Stimulated activated CD4-positive, alpha-beta T cell treated with anti-CD3 and anti-CD28 coated beads, Interleukin-12 subunit alpha, Interleukin-12 subunit beta, amount 100 ng/mL, for 48 hours (primary cell): Measurements from ENCODE around the gene TPX2.
A peak's percentile ranks its signal among the peaks of the same experiment; 100 is the strongest.

ENCODE experiments used
- DNase-seq, 3 donors: peaks; one replicate each; pipeline ENCODE4 v3.0.0-alpha.2; 2020; ENCODE audit warnings: low read depth in 2 of 3, low spot score in 1 of 3

TPX2 gene

DNA sequence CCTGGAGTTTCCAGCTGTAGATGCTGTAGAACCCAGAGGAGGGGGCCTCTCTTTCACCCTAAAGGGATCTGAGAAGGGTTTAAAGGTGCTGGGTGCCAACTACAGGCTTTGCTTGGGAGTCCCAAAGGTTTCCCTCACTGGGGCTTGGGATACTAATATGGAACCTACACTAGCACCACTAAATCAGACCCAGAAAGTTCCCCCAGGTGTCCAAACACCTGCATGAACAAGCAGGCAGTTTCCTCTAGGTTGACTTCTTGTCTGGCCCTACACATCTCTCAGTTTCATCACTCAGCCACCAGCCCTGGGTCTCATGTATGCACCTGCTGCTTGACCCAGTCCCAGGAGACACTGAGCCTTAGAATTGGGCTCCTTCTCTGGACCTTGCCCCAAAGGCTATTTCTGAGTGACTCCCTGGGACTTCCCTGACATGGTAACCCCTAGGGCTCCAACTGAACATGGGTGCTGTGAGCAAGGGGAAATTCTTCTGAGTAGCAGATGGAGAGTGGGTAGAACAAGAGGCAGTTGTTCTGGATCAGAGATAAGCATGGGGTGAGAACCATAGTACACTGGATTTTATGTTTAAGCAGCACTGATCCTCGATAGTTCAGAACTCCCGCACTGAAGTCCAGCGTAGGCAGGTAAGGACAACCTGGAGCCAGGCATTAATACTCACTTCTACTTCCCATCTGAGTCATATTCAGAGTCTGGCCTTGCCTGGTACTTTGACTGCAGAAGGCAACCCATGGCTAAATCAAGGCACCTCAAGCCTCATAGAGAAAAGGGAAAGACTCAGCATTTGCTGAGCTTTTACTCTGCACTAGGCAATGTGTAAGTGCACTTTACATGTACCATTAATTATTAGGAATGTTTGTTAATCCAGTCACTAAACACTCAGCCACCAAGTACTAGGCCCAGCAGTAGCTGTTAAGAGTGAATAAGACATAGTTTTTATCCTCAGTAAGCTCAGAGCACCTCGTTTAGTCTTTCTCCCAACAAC is 33.2 kb upstream of the TPX2 start:
- no peak for DNase-seq

DNA sequence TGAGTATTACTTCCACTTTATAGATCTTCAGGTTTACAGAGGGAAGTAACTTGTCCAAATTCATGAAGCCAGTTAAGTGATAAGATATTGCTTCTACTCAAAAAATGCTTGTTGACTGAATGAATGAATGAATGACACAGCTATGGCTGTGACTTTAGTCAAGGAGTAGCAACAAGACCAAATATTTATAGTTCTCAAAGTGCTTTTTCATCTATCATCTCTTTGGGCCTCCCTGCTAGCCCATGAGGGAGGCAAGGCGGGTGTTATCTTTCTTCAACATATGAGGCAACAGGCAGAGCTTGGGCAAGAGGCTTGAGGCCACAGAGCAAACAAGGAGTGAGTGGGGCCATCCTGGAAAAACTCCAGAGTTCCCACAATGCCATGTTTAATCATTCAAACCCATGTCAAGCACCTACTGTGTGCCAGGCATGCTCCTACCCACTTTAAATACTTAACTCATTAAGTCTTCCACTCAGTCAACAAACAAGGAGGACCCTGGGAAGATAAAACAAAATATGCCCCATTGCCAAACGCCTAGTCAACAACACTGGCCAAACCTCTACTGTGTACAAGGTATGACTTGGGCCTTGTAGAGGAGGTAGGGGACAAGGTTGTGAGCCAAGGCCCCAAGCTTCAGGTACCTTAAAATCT is 32.4 kb upstream of the TPX2 start:
- DNase-seq, result no peak

DNA sequence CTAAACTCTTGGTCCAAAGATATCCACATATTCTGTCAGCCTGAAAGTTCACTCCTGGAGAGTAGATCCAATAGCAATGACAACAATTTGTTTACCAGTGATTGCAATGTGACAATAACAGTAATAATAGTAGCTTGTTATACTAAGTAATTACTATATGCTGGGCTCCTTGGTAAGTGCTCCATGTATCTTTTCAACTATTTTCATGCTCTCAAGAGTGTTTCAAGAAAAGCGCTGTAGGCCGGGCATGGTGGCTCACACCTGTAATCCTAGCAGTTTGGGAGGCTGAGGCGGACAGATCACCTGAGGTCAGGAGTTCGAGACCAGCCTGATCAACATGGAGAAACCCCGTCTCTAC is 31.9 kb upstream of the TPX2 start:
- no peak for DNase-seq

- DNase-seq, result no peak
These were observed 30.9 kb upstream of the TPX2 start for GRCh38 chr20:31707994-31708735.

DNA sequence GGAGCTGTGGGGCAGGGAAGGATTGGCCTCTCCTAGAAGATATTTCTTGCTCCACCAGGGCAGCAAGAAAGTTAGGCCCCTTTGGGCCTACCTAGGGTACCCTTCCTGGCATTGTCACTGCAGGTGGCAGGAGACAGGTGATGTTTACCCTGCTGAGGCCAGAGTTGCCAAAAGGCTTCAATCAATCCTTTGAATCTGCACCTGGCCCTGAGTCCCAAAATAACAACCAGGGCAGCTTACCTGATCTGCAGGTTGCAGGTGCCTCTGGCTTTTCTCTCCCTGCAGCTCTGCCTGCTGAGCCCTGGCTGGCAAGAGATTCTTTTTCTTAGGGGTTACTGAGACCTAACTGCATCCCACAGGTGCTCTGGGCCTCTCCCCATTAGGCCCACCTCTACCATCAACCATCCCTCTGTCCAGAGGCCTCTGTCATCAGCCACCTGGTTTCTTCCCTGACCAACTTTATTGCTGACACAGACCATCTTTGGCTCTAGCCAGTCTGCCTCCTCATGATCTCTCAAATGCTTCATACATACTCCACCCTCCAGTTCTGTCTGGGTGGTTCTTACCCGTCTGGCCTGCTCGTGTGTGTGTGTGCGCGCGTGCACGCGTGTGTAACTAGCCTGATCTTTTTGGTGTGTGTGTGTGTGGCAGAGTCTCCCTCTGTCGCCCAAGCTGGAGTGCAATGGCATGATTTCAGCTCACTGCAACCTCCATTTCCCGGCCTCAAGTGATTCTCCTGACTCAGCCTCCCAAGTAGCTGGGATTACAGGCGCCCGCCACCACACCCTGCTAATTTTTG is 30.2 kb upstream of the TPX2 start:
- no peak for DNase-seq

DNA sequence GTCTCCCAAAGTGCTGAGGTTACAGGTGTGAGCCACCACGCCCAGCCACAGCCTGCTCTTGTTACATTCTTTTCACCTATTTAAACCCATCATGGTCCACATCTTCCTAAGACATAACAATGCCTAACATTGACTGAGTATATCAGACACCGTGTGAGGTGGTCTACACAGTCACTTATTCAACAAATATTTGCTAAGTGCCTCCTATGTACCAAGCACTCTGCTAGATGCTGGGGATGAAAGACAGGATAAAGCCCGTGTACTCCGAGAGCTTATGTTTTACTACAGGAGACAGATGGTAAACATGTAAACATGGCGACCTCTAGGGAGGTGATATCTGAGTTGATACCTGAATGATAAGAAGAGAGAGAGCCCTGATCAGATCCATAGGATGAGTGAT is 29.2 kb upstream of the TPX2 start:
- DNase-seq, result no peak

DNA sequence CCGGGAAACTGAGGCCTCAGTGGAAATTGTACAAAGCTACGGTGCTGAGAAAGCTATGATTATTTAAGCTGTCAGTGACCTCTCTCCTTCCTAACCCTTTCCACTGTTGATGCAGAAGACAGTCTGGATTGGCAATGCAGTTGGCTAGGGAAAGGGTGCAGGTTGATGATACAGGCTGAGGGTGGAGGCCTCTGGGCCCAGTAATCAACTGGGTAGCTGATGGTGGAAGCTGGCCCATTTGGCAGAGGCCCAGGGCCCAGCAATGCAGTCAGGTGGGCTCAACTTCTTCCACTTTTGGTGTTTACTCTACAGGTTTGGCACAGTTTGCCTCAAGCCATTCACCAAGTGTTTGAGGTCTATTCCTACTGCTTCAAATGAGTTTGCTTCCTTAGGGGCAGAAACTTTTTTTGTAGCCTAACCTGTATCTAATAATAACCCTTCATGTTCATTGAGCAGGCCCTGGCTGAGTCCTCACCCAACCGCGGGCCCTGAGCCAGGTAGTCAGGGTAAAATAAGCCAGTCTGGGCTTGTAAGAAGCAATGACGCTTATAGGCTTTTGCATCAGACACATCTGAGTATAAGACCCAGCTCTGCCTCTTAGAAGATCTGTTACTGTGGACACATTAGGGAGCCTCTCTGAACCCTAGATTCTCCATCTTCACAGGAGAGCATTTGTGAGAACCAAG is 28.5 kb upstream of the TPX2 start:
- no peak for DNase-seq

GRCh38 chr20:31711179-31712111 is 27.6 kb upstream of the TPX2 start:
- DNase-seq, result no peak

DNA sequence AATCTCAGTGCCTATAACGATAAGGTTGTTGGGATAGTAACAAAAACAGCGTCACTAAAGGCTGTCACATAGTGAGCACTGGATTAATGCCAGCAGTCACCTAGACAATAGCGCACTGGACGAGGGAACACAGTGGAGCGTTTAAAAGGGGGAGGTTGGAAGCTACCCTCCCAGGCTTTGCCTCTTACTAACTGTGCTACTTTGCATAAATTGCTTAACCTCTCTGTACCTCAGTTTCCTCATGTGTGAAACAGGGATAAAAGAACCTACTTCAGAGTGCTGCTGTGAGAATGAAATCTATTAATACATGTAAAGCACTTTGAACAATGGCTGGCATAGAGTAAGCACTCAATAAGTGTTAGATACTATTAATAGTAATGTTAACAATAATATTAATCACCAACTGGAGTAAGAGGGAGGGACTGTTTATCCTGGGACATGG is 27.0 kb upstream of the TPX2 start:
- no peak for DNase-seq

GRCh38 chr20:31712564-31713311 is 26.4 kb upstream of the TPX2 start:
- no peak for DNase-seq

GRCh38 chr20:31713312-31714273 is 25.5 kb upstream of the TPX2 start:
- no peak for DNase-seq

DNA sequence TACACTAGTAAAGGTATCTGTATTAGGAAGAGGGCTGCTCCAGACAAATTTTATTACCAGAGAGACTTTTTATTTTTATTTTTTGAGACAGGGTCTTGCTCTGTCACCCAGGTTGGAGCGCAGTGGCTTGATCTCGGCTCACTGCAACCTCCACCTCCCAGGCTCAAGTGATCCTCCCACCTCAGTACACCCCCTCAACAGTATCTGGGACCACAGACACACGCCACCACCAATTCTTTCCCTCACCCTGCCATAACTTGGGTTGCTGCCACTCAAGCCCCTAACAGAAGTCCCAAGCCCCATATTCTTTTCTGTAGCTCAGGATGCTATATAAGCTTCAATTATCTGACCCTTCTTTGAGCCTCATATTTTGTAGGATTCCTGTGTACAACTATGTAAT is 23.3 kb upstream of the TPX2 start:
- DNase-seq, result no peak

GRCh38 chr20:31716351-31716750 is 22.7 kb upstream of the TPX2 start:
- DNase-seq, result no peak

- peak in 1 of 3 donors; percentile 8 for DNase-seq
These were observed 22.1 kb upstream of the TPX2 start for GRCh38 chr20:31716818-31717477.

GRCh38 chr20:31717478-31718201 is 21.4 kb upstream of the TPX2 start:
- peak in 2 of 3 donors; percentile 20 to 64 for DNase-seq

GRCh38 chr20:31718952-31719643 is 20.0 kb upstream of the TPX2 start:
- DNase-seq, result no peak
